IMR-90 (cell line): Measurements from ENCODE around the gene RTP5. TPM values are rescaled to one million over a fixed set of nuclear protein-coding genes. Genes with fewer than 3 reads are reported as not detected.

Experiments used
- ATAC-seq: fragments of 200-7000 bp; cut with Tn5 transposase; 2 replicates; pipeline ENCODE4 v1.9.1; 2020; ENCODE audit warnings: low read depth, mild to moderate bottlenecking, moderate library complexity
- BruUV-seq: library from RNA; stranded (reverse); fragments of 400-500 nt; replicated peaks from 2 replicates; lab custom pipeline; 2021; lab: Mats Ljungman, UMichigan
- CTCF ChIA-PET: fragments of 300-600 bp; formaldehyde crosslinking; extraction: SDS; loops from one replicate; lab custom pipeline; 2021; ENCODE audit warnings: antibody characterized with exemption; lab: Yijun Ruan, JAX
- POLR2A ChIA-PET: fragments of 300-600 bp; sonication (Branson Sonifier 250); formaldehyde crosslinking; loops from one replicate; lab custom pipeline; 2022; ENCODE audit warnings: antibody characterized with exemption; ENCODE audit not compliant: unreplicated experiment; lab: Charles Lee
- DNase-seq: peaks from one replicate; pipeline ENCODE4 v3.0.0; 2013
- H2AFZ ChIP-seq: replicated peaks from 2 replicates; pipeline ENCODE3; 2013; ENCODE audit warnings: low read length, mild to moderate bottlenecking; ENCODE audit not compliant: poor library complexity
- H2AK5ac ChIP-seq: 2 replicates; pipeline ENCODE4 v1.6.1; 2013; ENCODE audit warnings: low read depth, low read length, inconsistent platforms
- H2AK9ac ChIP-seq: replicated peaks from 2 replicates; pipeline ENCODE3; 2013; ENCODE audit warnings: mild to moderate bottlenecking, low read depth, low read length, moderate library complexity; ENCODE audit not compliant: poor library complexity
- H2BK120ac ChIP-seq: 2 replicates; pipeline ENCODE4 v1.6.1; 2013; ENCODE audit warnings: low read depth, low read length, inconsistent platforms
- H2BK15ac ChIP-seq: 3 replicates; pipeline ENCODE4 v1.6.1; 2013; ENCODE audit warnings: low read depth, low read length, inconsistent platforms
- H2BK20ac ChIP-seq: 2 replicates; pipeline ENCODE4 v1.6.1; 2013; ENCODE audit warnings: low read depth, mild to moderate bottlenecking, inconsistent platforms, low read length, moderate library complexity
- H2BK5ac ChIP-seq: 2 replicates; pipeline ENCODE4 v1.6.1; 2013; ENCODE audit warnings: mild to moderate bottlenecking, low read depth, low read length, inconsistent platforms; ENCODE audit not compliant: poor library complexity, severe bottlenecking
- H3K14ac ChIP-seq: replicated peaks from 2 replicates; pipeline ENCODE4 v1.6.1; 2013; ENCODE audit warnings: low read depth, low read length, inconsistent platforms
- H3K18ac ChIP-seq: 2 replicates; pipeline ENCODE4 v1.6.1; 2013; ENCODE audit warnings: low read depth, low read length, control low read depth
- H3K23ac ChIP-seq: 2 replicates; pipeline ENCODE4 v1.6.1; 2013; ENCODE audit warnings: low read depth, low read length, inconsistent platforms
- H3K27ac ChIP-seq: 2 replicates; pipeline ENCODE4 v1.5.1; 2013; ENCODE audit warnings: mild to moderate bottlenecking, control low read depth, low read length; ENCODE audit not compliant: insufficient read depth
- H3K27me3 ChIP-seq: 2 replicates; pipeline ENCODE4 v1.6.1; 2013; ENCODE audit warnings: low read length; ENCODE audit not compliant: control insufficient read depth, insufficient read depth
- H3K36me3 ChIP-seq: 2 replicates; pipeline ENCODE4 v1.6.1; 2013; ENCODE audit warnings: low read length, mixed read lengths; ENCODE audit not compliant: control insufficient read depth, insufficient read depth
- H3K4ac ChIP-seq: 2 replicates; pipeline ENCODE4 v1.6.1; 2013; ENCODE audit warnings: low read depth, low read length, inconsistent platforms
- H3K4me1 ChIP-seq: 2 replicates; pipeline ENCODE4 v1.6.1; 2013; ENCODE audit warnings: low read length, mixed read lengths; ENCODE audit not compliant: control insufficient read depth, insufficient read depth
- H3K4me2 ChIP-seq: 2 replicates; pipeline ENCODE4 v1.6.1; 2013; ENCODE audit warnings: low read depth, mild to moderate bottlenecking, control low read depth, low read length, moderate library complexity
- H3K4me3 ChIP-seq: 2 replicates; pipeline ENCODE4 v1.5.1; 2013; ENCODE audit warnings: low read depth, mild to moderate bottlenecking, control low read depth, low read length, moderate library complexity; ENCODE audit not compliant: insufficient read depth
- H3K56ac ChIP-seq: 2 replicates; pipeline ENCODE4 v1.6.1; 2013; ENCODE audit warnings: low read length, inconsistent platforms; ENCODE audit not compliant: insufficient read depth; ENCODE audit errors: extremely low read depth
- H3K79me1 ChIP-seq, 2 experiments: 2 replicates each; pipeline ENCODE4 v1.6.1; 2013; ENCODE audit warnings: low read length in 2 of 2, inconsistent platforms in 1 of 2, low read depth in 1 of 2
- H3K9ac ChIP-seq: 2 replicates; pipeline ENCODE4 v1.6.1; 2013; ENCODE audit warnings: low read depth, low read length, control low read depth
- H3K9me1 ChIP-seq: 2 replicates; pipeline ENCODE4 v1.6.1; 2013; ENCODE audit warnings: low read length, inconsistent platforms; ENCODE audit not compliant: insufficient read depth
- H3K9me3 ChIP-seq: 2 replicates; pipeline ENCODE4 v1.6.1; 2013; ENCODE audit warnings: low read length; ENCODE audit not compliant: control insufficient read depth, insufficient read depth
- H4K20me1 ChIP-seq: 2 replicates; pipeline ENCODE4 v1.6.1; 2013; ENCODE audit warnings: low read length, inconsistent platforms; ENCODE audit not compliant: insufficient read depth
- H4K5ac ChIP-seq: 2 replicates; pipeline ENCODE4 v1.6.1; 2013; ENCODE audit warnings: mild to moderate bottlenecking, low read depth, low read length, control low read depth
- H4K8ac ChIP-seq, 2 experiments: 2 replicates each; pipeline ENCODE4 v1.6.1; 2013; ENCODE audit warnings: low read depth in 2 of 2, low read length in 2 of 2, control low read depth in 1 of 2, inconsistent platforms in 1 of 2
- H4K91ac ChIP-seq: 2 replicates; pipeline ENCODE4 v1.6.1; 2013; ENCODE audit warnings: low read depth, low read length, inconsistent platforms; ENCODE audit not compliant: insufficient read depth
- BHLHE40 ChIP-seq: fragments of 150-350 bp; IDR thresholded peaks from 2 replicates; pipeline ENCODE4 v1.6.1; 2016; ENCODE audit warnings: mild to moderate bottlenecking, low read depth, low read length
- CEBPB ChIP-seq: IDR thresholded peaks from 2 replicates; pipeline ENCODE4 v1.6.1; 2012; ENCODE audit warnings: low read depth, low read length, improper control_type of control experiment
- CHD1 ChIP-seq: IDR thresholded peaks from 2 replicates; pipeline ENCODE4 v1.6.1; 2012; ENCODE audit warnings: low read depth, low read length, improper control_type of control experiment
- FOS ChIP-seq: fragments of 150-350 bp; IDR thresholded peaks from 2 replicates; pipeline ENCODE4 v1.6.1; 2016; ENCODE audit warnings: low read depth, low read length
- MAFK ChIP-seq: IDR thresholded peaks from 2 replicates; pipeline ENCODE4 v1.6.1; 2012; ENCODE audit warnings: low read depth, low read length, improper control_type of control experiment
- MXI1 ChIP-seq: IDR thresholded peaks from 2 replicates; pipeline ENCODE4 v1.6.1; 2012; ENCODE audit warnings: low read depth, mild to moderate bottlenecking, low read length, moderate library complexity, borderline replicate concordance
- NFE2L2 ChIP-seq: fragments of 150-350 bp; IDR thresholded peaks from 2 replicates; pipeline ENCODE4 v1.6.1; 2016; ENCODE audit warnings: low read depth, mild to moderate bottlenecking, low read length
- POLR2A ChIP-seq: IDR thresholded peaks from 2 replicates; pipeline ENCODE4 v1.6.1; 2012; ENCODE audit warnings: mild to moderate bottlenecking, low read depth, low read length
- RAD21 ChIP-seq: IDR thresholded peaks from 2 replicates; pipeline ENCODE4 v1.6.1; 2012; ENCODE audit warnings: low read length, improper control_type of control experiment
- RCOR1 ChIP-seq: IDR thresholded peaks from 2 replicates; pipeline ENCODE4 v1.6.1; 2012; ENCODE audit warnings: mild to moderate bottlenecking, low read length, improper control_type of control experiment; ENCODE audit not compliant: insufficient replicate concordance
- RFX5 ChIP-seq: IDR thresholded peaks from 2 replicates; pipeline ENCODE4 v1.8.0; 2012; ENCODE audit warnings: low read depth, mild to moderate bottlenecking, low read length, moderate library complexity
- WGBS, 2 experiments: methylation state at CpG; one replicate each; pipeline versions ENCODE4 v1.1.5 to v1.1.7; 2013; ENCODE audit warnings: missing lambda C conversion rate in 2 of 2; ENCODE audit not compliant: insufficient read length in 1 of 2; ENCODE audit errors: extremely low coverage in 2 of 2; 5-methylcytosine and 5-hydroxymethylcytosine counted together
- dilution Hi-C: fragments of 300-500 bp; cut with HindIII; formaldehyde crosslinking; loops from one replicate; pipeline ENCODE4 v1.14.3; 2018; ENCODE audit warnings: low sequenced_read_pairs; ENCODE audit not compliant: unreplicated experiment
- in situ Hi-C: fragments of 300-500 bp; cut with MboI; formaldehyde crosslinking; loops from 3 replicates; pipeline ENCODE4 v1.14.3; 2019; ENCODE audit warnings: low sequenced_read_pairs, inconsistent platforms, mixed read lengths
- intact Hi-C: fragments of 100-400 bp; cut with micrococcal nuclease; formaldehyde crosslinking; loops from 2 replicates; pipeline ENCODE4 v1.10.0; 2022
- polyA plus RNA-seq, 3 experiments: library from polyadenylated mRNA; depleted of rRNA; stranded (reverse); fragments of >200 nt; gene quantifications; 2 replicates each; pipeline ENCODE4 v1.2.3, GENCODE V29; 2012; ENCODE audit warnings: low replicate concordance in 1 of 3
- total RNA-seq: library from RNA; depleted of rRNA; stranded (reverse); fragments of >200 nt; gene quantifications from 2 replicates; pipeline ENCODE4 v1.2.3, GENCODE V29; 2012
- TF ChIP-seq, protein P1 (sequence below): fragments of 150-350 bp; IDR thresholded peaks from 2 replicates; pipeline ENCODE4 v1.6.1; 2017; ENCODE audit warnings: mild to moderate bottlenecking, antibody characterized with exemption, low read length, low read depth
- TF ChIP-seq, protein P2 (sequence below): conservative IDR thresholded peaks from 2 replicates; pipeline ENCODE4 v1.5.1; 2012; ENCODE audit warnings: mild to moderate bottlenecking, low read depth, low read length, improper control_type of control experiment
- TF ChIP-seq, protein P3 (sequence below): fragments of 150-350 bp; IDR thresholded peaks from 2 replicates; pipeline ENCODE4 v1.6.1; 2016; ENCODE audit warnings: low read depth, mild to moderate bottlenecking, low read length, moderate library complexity, borderline replicate concordance

The RTP5 gene
- total and polyA plus RNA-seq, 2 of the 4 experiments (the other 2 are of a cell fraction), result not detected

DNA sequence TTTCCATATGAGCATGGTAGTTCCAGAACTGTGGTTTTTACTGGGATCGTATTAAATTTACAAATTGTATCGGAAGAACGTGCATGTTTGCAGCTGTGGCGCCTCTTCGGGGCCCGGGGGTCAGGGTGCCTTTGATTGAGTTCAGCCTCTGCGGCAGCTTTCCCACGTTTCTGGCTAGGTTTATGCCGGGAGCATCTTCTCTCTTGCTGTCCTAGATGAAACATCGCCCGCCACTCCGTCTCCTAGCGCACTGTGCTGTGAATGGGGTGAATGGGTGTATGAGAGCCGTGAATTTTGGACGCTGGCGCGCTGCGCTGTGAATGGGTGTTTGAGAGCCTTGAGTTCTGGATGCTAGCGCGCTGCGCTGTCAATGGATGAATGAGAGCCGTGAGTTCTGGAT lies 23.1 kb upstream of the RTP5 start:
- Histone ChIP-seq H3K27me3 (peaks cover 11% of the 10 kb centered on the region), H3K9me1 (no peaks in the 10 kb centered on the region), H3K4me3 (no peak overlapping the region), H3K79me1 (no peaks in the 10 kb centered on the region), H3K4ac (no peak overlapping the region), H3K27ac (no peak overlapping the region), H3K9me3 (no peaks in the 10 kb centered on the region), H3K18ac (no peak overlapping the region), H4K20me1 (no peaks in the 10 kb centered on the region), H3K14ac (no peak overlapping the region), H2BK5ac (no peak overlapping the region), H2AK9ac (no peak overlapping the region), H4K5ac (no peak overlapping the region), H2BK20ac (no peak overlapping the region), H3K23ac (no peak overlapping the region), H3K36me3 (no peaks in the 10 kb centered on the region), H2AK5ac (no peak overlapping the region), H2BK15ac (no peak overlapping the region), H3K4me2 (no peak overlapping the region), H4K91ac (no peak overlapping the region), H3K4me1 (no peaks in the 10 kb centered on the region), H2AFZ (no peak overlapping the region), H3K56ac (no peak overlapping the region), H3K9ac (no peak overlapping the region), H4K8ac (no peak overlapping the region), H2BK120ac (no peak overlapping the region)
- no TSS peak for BruUV-seq
- TF ChIP-seq, protein P1, sequence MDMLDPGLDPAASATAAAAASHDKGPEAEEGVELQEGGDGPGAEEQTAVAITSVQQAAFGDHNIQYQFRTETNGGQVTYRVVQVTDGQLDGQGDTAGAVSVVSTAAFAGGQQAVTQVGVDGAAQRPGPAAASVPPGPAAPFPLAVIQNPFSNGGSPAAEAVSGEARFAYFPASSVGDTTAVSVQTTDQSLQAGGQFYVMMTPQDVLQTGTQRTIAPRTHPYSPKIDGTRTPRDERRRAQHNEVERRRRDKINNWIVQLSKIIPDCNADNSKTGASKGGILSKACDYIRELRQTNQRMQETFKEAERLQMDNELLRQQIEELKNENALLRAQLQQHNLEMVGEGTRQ, result no peak
- no peak for TF ChIP-seq CHD1
- TF ChIP-seq, protein P2, sequence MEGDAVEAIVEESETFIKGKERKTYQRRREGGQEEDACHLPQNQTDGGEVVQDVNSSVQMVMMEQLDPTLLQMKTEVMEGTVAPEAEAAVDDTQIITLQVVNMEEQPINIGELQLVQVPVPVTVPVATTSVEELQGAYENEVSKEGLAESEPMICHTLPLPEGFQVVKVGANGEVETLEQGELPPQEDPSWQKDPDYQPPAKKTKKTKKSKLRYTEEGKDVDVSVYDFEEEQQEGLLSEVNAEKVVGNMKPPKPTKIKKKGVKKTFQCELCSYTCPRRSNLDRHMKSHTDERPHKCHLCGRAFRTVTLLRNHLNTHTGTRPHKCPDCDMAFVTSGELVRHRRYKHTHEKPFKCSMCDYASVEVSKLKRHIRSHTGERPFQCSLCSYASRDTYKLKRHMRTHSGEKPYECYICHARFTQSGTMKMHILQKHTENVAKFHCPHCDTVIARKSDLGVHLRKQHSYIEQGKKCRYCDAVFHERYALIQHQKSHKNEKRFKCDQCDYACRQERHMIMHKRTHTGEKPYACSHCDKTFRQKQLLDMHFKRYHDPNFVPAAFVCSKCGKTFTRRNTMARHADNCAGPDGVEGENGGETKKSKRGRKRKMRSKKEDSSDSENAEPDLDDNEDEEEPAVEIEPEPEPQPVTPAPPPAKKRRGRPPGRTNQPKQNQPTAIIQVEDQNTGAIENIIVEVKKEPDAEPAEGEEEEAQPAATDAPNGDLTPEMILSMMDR, result no peak
- TF ChIP-seq RCOR1, result no peak
- TF ChIP-seq BHLHE40, result no peak
- TF ChIP-seq NFE2L2, result no peak
- no peak for TF ChIP-seq MXI1
- no peak for TF ChIP-seq FOS
- TF ChIP-seq POLR2A, result no peak
- TF ChIP-seq MAFK, result no peak
- no peak for TF ChIP-seq RFX5
- TF ChIP-seq, protein P3, sequence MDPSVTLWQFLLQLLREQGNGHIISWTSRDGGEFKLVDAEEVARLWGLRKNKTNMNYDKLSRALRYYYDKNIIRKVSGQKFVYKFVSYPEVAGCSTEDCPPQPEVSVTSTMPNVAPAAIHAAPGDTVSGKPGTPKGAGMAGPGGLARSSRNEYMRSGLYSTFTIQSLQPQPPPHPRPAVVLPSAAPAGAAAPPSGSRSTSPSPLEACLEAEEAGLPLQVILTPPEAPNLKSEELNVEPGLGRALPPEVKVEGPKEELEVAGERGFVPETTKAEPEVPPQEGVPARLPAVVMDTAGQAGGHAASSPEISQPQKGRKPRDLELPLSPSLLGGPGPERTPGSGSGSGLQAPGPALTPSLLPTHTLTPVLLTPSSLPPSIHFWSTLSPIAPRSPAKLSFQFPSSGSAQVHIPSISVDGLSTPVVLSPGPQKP, result no peak
- no peak for TF ChIP-seq RAD21
- TF ChIP-seq CEBPB, result no peak
- ChIA-PET POLR2A (no interaction called here), CTCF (no interaction called here)
- no peak for ATAC-seq
- intact Hi-C loops, result no loop called here
- in situ Hi-C loops, result no loop called here
- dilution Hi-C loops, result no loop called here
- 56% methylated on average over 15 of the region's 22 CpGs; no CpG with 5 or more reads in 1 of the 2 experiments for WGBS, 2 experiments
- DNase-seq, result no peak
